GM21529 (cell line): ENCODE measurements around the gene CKB.
"Not testable (repeated sequence)": the region's sequence is repeated elsewhere in the genome, so short reads cannot be mapped to it uniquely, and the experiment has no call there.

Experiments
- ATAC-seq: cut with Tn5 transposase; IDR thresholded peaks from one replicate; pipeline ENCODE4 v1.9.1; 2021; ENCODE audit not compliant: unreplicated experiment

The CKB gene

GRCh38 chr14:103514596-103515421, 7.8 kb downstream of the CKB start:
- ATAC-seq = no peak

GRCh38 chr14:103512701-103513611, 9.7 kb downstream of the CKB start:
- ATAC-seq = no peak

GRCh38 chr14:103512180-103512579, 10.4 kb downstream of the CKB start:
- ATAC-seq = not testable (repeated sequence)

GRCh38 chr14:103510724-103511693, 11.6 kb downstream of the CKB start:
- ATAC-seq = no peak

GRCh38 chr14:103509864-103510723, 12.5 kb downstream of the CKB start:
- ATAC-seq = no peak

- no peak for ATAC-seq
Measured at GRCh38 chr14:103508521-103509329, 13.9 kb downstream of the CKB start.

GRCh38 chr14:103507751-103508150, 14.9 kb downstream of the CKB start:
- ATAC-seq = no peak

- ATAC-seq = no peak
Measured at GRCh38 chr14:103504991-103505565, 17.6 kb downstream of the CKB start.

- ATAC-seq = no peak
Measured at GRCh38 chr14:103503296-103503695, 19.3 kb downstream of the CKB start.

GRCh38 chr14:103502877-103503276, 19.8 kb downstream of the CKB start:
- ATAC-seq = no peak

GRCh38 chr14:103501921-103502669, 20.5 kb downstream of the CKB start:
- no peak for ATAC-seq

GRCh38 chr14:103501041-103501870, 21.4 kb downstream of the CKB start:
- ATAC-seq = no peak

- ATAC-seq = peak; percentile 67
Measured at GRCh38 chr14:103500148-103500990, 22.3 kb downstream of the CKB start.

GRCh38 chr14:103499709-103500108, 22.9 kb downstream of the CKB start:
- ATAC-seq = no peak

- ATAC-seq = no peak
Measured at GRCh38 chr14:103496776-103497175, 25.9 kb downstream of the CKB start.

GRCh38 chr14:103495854-103496253, 26.8 kb downstream of the CKB start:
- no peak for ATAC-seq
